ENCODE results near the gene FKBP1A. TPM values are rescaled to one million over a fixed set of nuclear protein-coding genes. Genes with fewer than 3 reads are reported as not detected.

The FKBP1A gene
- total RNA-seq, 2 donors from 2014 or later: 103 to 161 TPM

- intact Hi-C loops (cut with DNase I): no loop called here
- WGBS: 50% methylated on average over 4 of the region's 4 CpGs
- no peak for DNase-seq (ENCODE audit: low spot score)
Observed at GRCh38 chr20:1396702-1397101, 3.8 kb upstream of the FKBP1A start.

GRCh38 chr20:1396264-1396663, 3.4 kb upstream of the FKBP1A start:
- TF ChIP-seq POLR2A (IDR thresholded peaks at IDR 0.05) (no peak), CTCF (IDR thresholded peaks at IDR 0.05) (no peak), POLR2AphosphoS5 (IDR thresholded peaks at IDR 0.05) (no peak)
- no peak for DNase-seq (ENCODE audit: low spot score)
- WGBS: 58% methylated on average over 1 of the region's 1 CpG
- no peak overlapping the region for H3K4me3 ChIP-seq
- intact Hi-C loops (cut with DNase I): no loop called here
- no peaks in the 10 kb centered on the region for H3K36me3 ChIP-seq
- H3K27me3 ChIP-seq (replicated peaks; ENCODE audit: insufficient read depth): no peaks in the 10 kb centered on the region
- H3K9me3 ChIP-seq: no peaks in the 10 kb centered on the region
- peaks cover 6% of the 10 kb centered on the region for H3K4me1 ChIP-seq (replicated peaks)
- H3K27ac ChIP-seq: no peak overlapping the region

More at GRCh38 chr20:1396702-1397101, 3.8 kb upstream of the FKBP1A start:
- no peaks in the 10 kb centered on the region for H3K9me3 ChIP-seq
- H3K27me3 ChIP-seq (replicated peaks; ENCODE audit: insufficient read depth): no peaks in the 10 kb centered on the region
- TF ChIP-seq CTCF (IDR thresholded peaks at IDR 0.05): no peak
- TF ChIP-seq POLR2AphosphoS5 (IDR thresholded peaks at IDR 0.05): no peak
- TF ChIP-seq POLR2A (IDR thresholded peaks at IDR 0.05): no peak
- H3K36me3 ChIP-seq: no peaks in the 10 kb centered on the region
- H3K4me1 ChIP-seq (replicated peaks): peaks cover 2% of the 10 kb centered on the region
- no peak overlapping the region for H3K4me3 ChIP-seq
- H3K27ac ChIP-seq: no peak overlapping the region

- no peaks in the 10 kb centered on the region for H3K27me3 ChIP-seq (replicated peaks; ENCODE audit: insufficient read depth)
- no peaks in the 10 kb centered on the region for H3K9me3 ChIP-seq
- H3K36me3 ChIP-seq: no peaks in the 10 kb centered on the region
- no peak overlapping the region for H3K4me3 ChIP-seq
- intact Hi-C loops (cut with DNase I): loop anchor here (5.0 kb wide), 2 partner anchors 67 to 73 kb away; partner anchors contain the start of genes NSFL1C and SDCBP2
- 55% methylated on average over 2 of the region's 2 CpGs for WGBS
- DNase-seq (ENCODE audit: low spot score): no peak
- TF ChIP-seq POLR2A (IDR thresholded peaks at IDR 0.05): no peak
- no peak for TF ChIP-seq POLR2AphosphoS5 (IDR thresholded peaks at IDR 0.05)
- no peak for TF ChIP-seq CTCF (IDR thresholded peaks at IDR 0.05)
- H3K4me1 ChIP-seq (replicated peaks): peaks cover 13% of the 10 kb centered on the region
- no peak overlapping the region for H3K27ac ChIP-seq
Observed at GRCh38 chr20:1394686-1395085, 1.8 kb upstream of the FKBP1A start.

- Histone ChIP-seq H3K36me3 (no peaks in the 10 kb centered on the region), H3K27ac (peak overlapping the region; percentile 57 to 80), H3K4me3 (peak overlapping the region; percentile 88 to 96), H3K4me1 (replicated peaks) (peaks cover 17% of the 10 kb centered on the region), H3K9me3 (no peaks in the 10 kb centered on the region), H3K27me3 (replicated peaks; ENCODE audit: insufficient read depth) (no peaks in the 10 kb centered on the region)
- intact Hi-C loops (cut with DNase I): loop anchor here (5.0 kb wide), 2 partner anchors 66 to 74 kb away; partner anchors contain the start of genes NSFL1C and SDCBP2
- no peak for DNase-seq (ENCODE audit: low spot score)
- TF ChIP-seq CTCF (IDR thresholded peaks at IDR 0.05) (no peak), POLR2AphosphoS5 (IDR thresholded peaks at IDR 0.05) (no peak)
- 68% methylated on average over 7 of the region's 7 CpGs for WGBS
Observed at GRCh38 chr20:1393507-1393882, 641 bp upstream of the FKBP1A start.

- peaks cover 17% of the 10 kb centered on the region for H3K4me1 ChIP-seq (replicated peaks)
- WGBS: 2% methylated on average over 13 of the region's 13 CpGs
- peak overlapping the region; percentile 88 to 96 for H3K4me3 ChIP-seq
- H3K36me3 ChIP-seq: no peaks in the 10 kb centered on the region
- H3K27me3 ChIP-seq (replicated peaks; ENCODE audit: insufficient read depth): no peaks in the 10 kb centered on the region
- no peak for DNase-seq (ENCODE audit: low spot score)
- intact Hi-C loops (cut with DNase I): loop anchor here (5.0 kb wide), 2 partner anchors 65 to 75 kb away; partner anchors contain the start of genes NSFL1C and SDCBP2
- TF ChIP-seq POLR2A (IDR thresholded peaks at IDR 0.05) (no peak), POLR2AphosphoS5 (IDR thresholded peaks at IDR 0.05) (no peak), CTCF (IDR thresholded peaks at IDR 0.05) (no peak)
- no peaks in the 10 kb centered on the region for H3K9me3 ChIP-seq
- peak overlapping the region; percentile 57 to 80 for H3K27ac ChIP-seq
Observed at GRCh38 chr20:1392443-1392692, 486 bp downstream of the FKBP1A start.

All from prostate gland (tissue), 2 donors.